ENCODE measurements around the gene TYROBP.

DNA sequence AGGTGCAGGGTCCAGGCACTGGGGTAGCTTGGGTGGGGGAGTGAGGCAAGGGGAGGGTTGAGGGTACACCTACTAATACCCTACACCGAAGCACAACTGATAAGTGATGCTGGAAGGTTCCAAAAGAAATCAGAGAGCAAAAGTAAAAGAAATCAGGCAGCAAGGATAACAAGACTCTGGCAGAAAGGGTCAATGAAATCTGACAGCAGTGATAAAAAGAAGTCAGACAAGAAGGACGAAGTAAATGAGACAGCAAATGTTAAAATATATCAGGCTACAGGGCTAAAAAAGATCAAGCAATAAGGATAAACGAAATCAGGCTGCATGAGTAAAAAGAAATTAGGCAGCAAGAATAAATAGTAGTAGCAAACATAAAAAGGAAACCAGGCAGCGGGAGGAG, 32.7 kb upstream of the TYROBP start:
- TF ChIP-seq, protein P1, sequence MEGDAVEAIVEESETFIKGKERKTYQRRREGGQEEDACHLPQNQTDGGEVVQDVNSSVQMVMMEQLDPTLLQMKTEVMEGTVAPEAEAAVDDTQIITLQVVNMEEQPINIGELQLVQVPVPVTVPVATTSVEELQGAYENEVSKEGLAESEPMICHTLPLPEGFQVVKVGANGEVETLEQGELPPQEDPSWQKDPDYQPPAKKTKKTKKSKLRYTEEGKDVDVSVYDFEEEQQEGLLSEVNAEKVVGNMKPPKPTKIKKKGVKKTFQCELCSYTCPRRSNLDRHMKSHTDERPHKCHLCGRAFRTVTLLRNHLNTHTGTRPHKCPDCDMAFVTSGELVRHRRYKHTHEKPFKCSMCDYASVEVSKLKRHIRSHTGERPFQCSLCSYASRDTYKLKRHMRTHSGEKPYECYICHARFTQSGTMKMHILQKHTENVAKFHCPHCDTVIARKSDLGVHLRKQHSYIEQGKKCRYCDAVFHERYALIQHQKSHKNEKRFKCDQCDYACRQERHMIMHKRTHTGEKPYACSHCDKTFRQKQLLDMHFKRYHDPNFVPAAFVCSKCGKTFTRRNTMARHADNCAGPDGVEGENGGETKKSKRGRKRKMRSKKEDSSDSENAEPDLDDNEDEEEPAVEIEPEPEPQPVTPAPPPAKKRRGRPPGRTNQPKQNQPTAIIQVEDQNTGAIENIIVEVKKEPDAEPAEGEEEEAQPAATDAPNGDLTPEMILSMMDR (IDR thresholded peaks at IDR 0.05): no peak
- TF ChIP-seq POLR2A (IDR thresholded peaks at IDR 0.05): no peak
